Measurements from ENCODE around the gene TPX2. TPM values are rescaled to one million over a fixed set of nuclear protein-coding genes. Genes with fewer than 3 reads are reported as not detected.

Gene TPX2
- total and polyA plus RNA-seq, 2 of the 8 experiments (the other 6 are each of a cell fraction or from before 2014, with no cell fraction given), result 43.6 to 125 TPM

DNA sequence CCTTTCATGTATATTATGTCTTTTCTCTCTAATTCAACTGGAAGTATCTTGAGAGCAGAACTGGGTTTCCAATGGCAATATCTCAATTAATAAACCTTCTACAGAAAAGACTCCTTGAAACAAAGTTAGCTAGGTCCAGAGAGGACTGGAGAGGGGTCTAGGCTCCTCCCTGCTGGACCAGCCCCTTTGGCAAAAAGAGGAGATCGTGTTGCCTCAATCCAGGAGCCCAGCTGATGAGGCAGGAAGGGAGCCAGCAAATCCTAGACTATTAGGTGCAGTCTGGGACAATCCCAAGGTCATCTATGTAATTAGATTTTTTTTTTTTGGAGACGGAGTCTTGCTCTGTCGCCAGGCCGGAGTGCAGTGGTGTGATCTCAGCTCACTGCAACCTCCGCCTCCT lies 38.3 kb upstream of the TPX2 start:
- ChIA-PET CTCF (ENCODE audit: partially characterized antibody) (interaction anchor here (0.6 to 6.2 kb wide), 7 partner anchors 10 to 144 kb away, joined by 3 to 40 read pairs (median 4); no protein-coding TSS in a partner anchor), POLR2A (ENCODE audit: partially characterized antibody) (interaction anchor here (0.8 to 4.8 kb wide), 8 partner anchors 8 to 36 kb away, joined by 3 to 35 read pairs (median 6); no protein-coding TSS in a partner anchor)
- TF ChIP-seq SAP30 (IDR thresholded peaks at IDR 0.05; ENCODE audit: insufficient read depth, insufficient replicate concordance, low read length) (no peak), E2F6 (IDR thresholded peaks at IDR 0.05) (no peak), SP4 (IDR thresholded peaks at IDR 0.05; ENCODE audit: low read length) (no peak), ASH2L (IDR thresholded peaks at IDR 0.05; ENCODE audit: low read length) (no peak), GABPA (IDR thresholded peaks at IDR 0.05; ENCODE audit: borderline replicate concordance, insufficient read depth, low read length) (no peak), MAFK (IDR thresholded peaks at IDR 0.05; ENCODE audit: low read depth, low read length) (no peak), RAD21 (IDR thresholded peaks at IDR 0.05 in 1 of 2, conservative IDR thresholded peaks at IDR 0.05 in 1 of 2; ENCODE audit: low read depth in 2 of 2, low read length in 2 of 2) (no peak), SUZ12 (IDR thresholded peaks at IDR 0.05; ENCODE audit: low read length) (no peak), JUN (IDR thresholded peaks at IDR 0.05; ENCODE audit: low read depth, low read length) (no peak), SP1 (IDR thresholded peaks at IDR 0.05; ENCODE audit: low read depth, low read length) (no peak), CREB1 (IDR thresholded peaks at IDR 0.05) (no peak), TEAD4 (IDR thresholded peaks at IDR 0.05; ENCODE audit: low read depth, low read length) (no peak), NANOG (IDR thresholded peaks at IDR 0.05; ENCODE audit: insufficient read depth, low read depth, low read length, poor library complexity, severe bottlenecking) (no peak)

More for the DNA sequence above, 38.3 kb upstream of the TPX2 start:
- H3K23me2 ChIP-seq (ENCODE audit: low read depth, low read length), result no peaks in the 10 kb centered on the region
- no peak overlapping the region for H3K4ac ChIP-seq (replicated peaks; ENCODE audit: insufficient read length, low read depth, low read length)
- no peak for FAIRE-seq
- H3K9ac ChIP-seq (replicated peaks in 1 of 4; ENCODE audit: extremely low read depth in 1 of 4, low read depth in 3 of 4, low read length in 3 of 4), result no peak overlapping the region
- H2BK120ac ChIP-seq (replicated peaks; ENCODE audit: low read depth, low read length), result no peak overlapping the region
- no peak overlapping the region for H3K4me3 ChIP-seq (ENCODE audit: extremely low read depth in 1 of 4, insufficient read depth in 2 of 4, low read depth in 3 of 4, low read length in 4 of 4)
- H2BK5ac ChIP-seq (ENCODE audit: low read depth, low read length), result no peak overlapping the region
- H3K9me3 ChIP-seq (ENCODE audit: insufficient read depth in 2 of 2, low read depth in 1 of 2, low read length in 1 of 2), result no peaks in the 10 kb centered on the region
- no peaks in the 10 kb centered on the region; the same call in 1 of the 2 replicates for H3K79me1 ChIP-seq (ENCODE audit: low read depth, low read length)
- H4K5ac ChIP-seq (ENCODE audit: insufficient read length, low read depth, low read length), result no peak overlapping the region
- no peak overlapping the region for H4K8ac ChIP-seq (ENCODE audit: extremely low read depth, insufficient read depth, low read length)
- WGBS, 2 experiments (ENCODE audit: extremely low coverage in 1 of 2, insufficient coverage in 1 of 2, insufficient read length in 1 of 2, insufficient replicate concordance in 2 of 2, low coverage in 1 of 2, low lambda C conversion rate in 2 of 2, missing lambda C conversion rate in 1 of 2), result 93% methylated on average over 5 of the region's 5 CpGs; no CpG with 5 or more reads in 1 of the 2 experiments
- H2BK12ac ChIP-seq (ENCODE audit: low read depth, low read length), result no peak overlapping the region
- H3K27ac ChIP-seq (ENCODE audit: low read depth, low read length), result no peak overlapping the region
- no peaks in the 10 kb centered on the region for H3K27me3 ChIP-seq (replicated peaks in 1 of 4; ENCODE audit: control insufficient read depth in 3 of 4, extremely low read depth in 1 of 4, insufficient read depth in 3 of 4, low read length in 3 of 4)
- no peak overlapping the region for H3K14ac ChIP-seq (ENCODE audit: insufficient read length)
- H4K20me1 ChIP-seq (replicated peaks in 1 of 2; ENCODE audit: control insufficient read depth in 1 of 2, insufficient read depth in 2 of 2, low read length in 2 of 2), result peaks cover 0 to 4% of the 10 kb centered on the region in 2 experiments
- H3K18ac ChIP-seq (ENCODE audit: extremely low read depth, low read length), result no peak overlapping the region
- H3K79me2 ChIP-seq (ENCODE audit: control insufficient read depth in 1 of 2, insufficient read depth in 2 of 2, low read length in 2 of 2), result peaks cover 0 to 53% of the 10 kb centered on the region in 2 experiments; a peak in 2 of 4 replicates
- no peak overlapping the region for H3K23ac ChIP-seq (ENCODE audit: insufficient read length)
- no peak overlapping the region for H4K91ac ChIP-seq (replicated peaks; ENCODE audit: insufficient read length, low read length)
- no peak overlapping the region for H2BK15ac ChIP-seq (ENCODE audit: low read length)
- peaks cover 0 to 5% (median 0%) of the 10 kb centered on the region in 4 experiments; a peak in 2 of 7 replicates for H3K4me1 ChIP-seq (replicated peaks in 1 of 4; ENCODE audit: control insufficient read depth in 3 of 4, insufficient read depth in 4 of 4, low read length in 3 of 4)
- peaks cover 0 to 3% (median 0%) of the 10 kb centered on the region in 4 experiments; a peak in 1 of 8 replicates for H3K36me3 ChIP-seq (ENCODE audit: control insufficient read depth in 2 of 4, insufficient read depth in 4 of 4, low read length in 3 of 4)
- no peak overlapping the region for H3K56ac ChIP-seq (replicated peaks; ENCODE audit: insufficient read length, low read depth, low read length)
- H2BK20ac ChIP-seq (ENCODE audit: low read length), result no peak overlapping the region
- no peak overlapping the region for H3K4me2 ChIP-seq (ENCODE audit: insufficient read depth in 1 of 2, low read depth in 2 of 2, low read length in 2 of 2)
- no peak overlapping the region for H2AFZ ChIP-seq (ENCODE audit: low read length)
- H2AK5ac ChIP-seq (ENCODE audit: low read depth, low read length), result no peak overlapping the region
- no peak for DNase-seq (ENCODE audit: low read depth in 1 of 2, low spot score in 2 of 2)
